ENCODE measurements around the gene SFSWAP. TPM values are rescaled to one million over a fixed set of nuclear protein-coding genes. Genes with fewer than 3 reads are reported as not detected.
"Not testable (repeated sequence)": the region's sequence is repeated elsewhere in the genome, so short reads cannot be mapped to it uniquely, and the experiment has no call there.

SFSWAP gene
- total RNA-seq, 1 donor from 2014 or later = 60.1 TPM

DNA sequence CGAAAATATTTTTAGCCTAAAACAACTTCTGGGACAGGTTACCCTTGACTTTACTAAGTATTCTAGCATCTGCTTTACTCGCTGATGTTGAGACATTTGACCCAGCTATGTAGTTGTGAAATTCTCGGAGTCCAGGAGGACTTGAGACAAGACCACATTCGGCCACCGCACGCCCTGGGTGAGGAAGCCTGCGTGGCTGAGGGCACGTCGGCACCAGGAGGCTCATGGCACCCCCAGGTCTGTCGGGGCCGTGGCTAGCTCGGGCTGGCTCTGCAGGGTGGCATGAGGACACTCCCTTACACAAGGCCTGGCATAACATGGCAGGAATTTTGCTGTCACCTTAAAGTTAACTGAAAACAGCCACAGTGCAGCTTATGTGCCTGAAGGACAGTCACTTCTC is 59.2 kb downstream of the SFSWAP start:
- intact Hi-C loops (cut with micrococcal nuclease) = no loop called here
- H3K4me3 Mint-ChIP-seq (ENCODE audit: low read depth) = no peak overlapping the region
- no peaks in the 10 kb centered on the region for H3K9me3 Mint-ChIP-seq
- H3K27ac Mint-ChIP-seq = no peak overlapping the region
- H3K36me3 Mint-ChIP-seq (ENCODE audit: low read depth) = peaks cover 75% of the 10 kb centered on the region
- DNase-seq (ENCODE audit: low spot score) = no peak
- no peaks in the 10 kb centered on the region for H3K27me3 Mint-ChIP-seq (ENCODE audit: low read depth)
- peaks cover 14% of the 10 kb centered on the region for H3K4me1 Mint-ChIP-seq (ENCODE audit: low read depth)

DNA sequence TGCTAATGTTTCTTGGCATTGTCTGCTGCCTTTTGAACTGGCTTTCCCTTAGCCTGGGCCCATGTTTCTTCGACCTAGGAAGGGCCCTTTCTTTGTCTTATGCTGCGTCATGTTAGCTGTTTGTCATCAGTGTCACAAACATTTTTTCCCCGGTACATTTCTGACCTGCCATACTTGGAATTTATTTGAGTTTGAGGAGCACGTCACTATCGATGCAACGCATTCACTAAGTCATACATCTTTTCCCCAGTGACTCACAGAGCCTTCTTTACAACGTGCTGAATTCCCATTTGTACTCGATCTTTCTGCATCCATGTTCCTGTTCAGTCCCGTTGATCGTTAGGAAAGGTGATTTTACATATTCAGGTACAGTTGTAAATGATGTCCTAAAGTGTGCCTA is 61.1 kb downstream of the SFSWAP start:
- H3K27ac Mint-ChIP-seq = no peak overlapping the region
- H3K9me3 Mint-ChIP-seq = no peaks in the 10 kb centered on the region
- no peaks in the 10 kb centered on the region for H3K27me3 Mint-ChIP-seq (ENCODE audit: low read depth)
- DNase-seq (ENCODE audit: low spot score) = no peak
- H3K4me1 Mint-ChIP-seq (ENCODE audit: low read depth) = peaks cover 14% of the 10 kb centered on the region
- H3K36me3 Mint-ChIP-seq (ENCODE audit: low read depth) = peaks cover 71% of the 10 kb centered on the region
- intact Hi-C loops (cut with micrococcal nuclease) = no loop called here
- H3K4me3 Mint-ChIP-seq (ENCODE audit: low read depth) = no peak overlapping the region

DNA sequence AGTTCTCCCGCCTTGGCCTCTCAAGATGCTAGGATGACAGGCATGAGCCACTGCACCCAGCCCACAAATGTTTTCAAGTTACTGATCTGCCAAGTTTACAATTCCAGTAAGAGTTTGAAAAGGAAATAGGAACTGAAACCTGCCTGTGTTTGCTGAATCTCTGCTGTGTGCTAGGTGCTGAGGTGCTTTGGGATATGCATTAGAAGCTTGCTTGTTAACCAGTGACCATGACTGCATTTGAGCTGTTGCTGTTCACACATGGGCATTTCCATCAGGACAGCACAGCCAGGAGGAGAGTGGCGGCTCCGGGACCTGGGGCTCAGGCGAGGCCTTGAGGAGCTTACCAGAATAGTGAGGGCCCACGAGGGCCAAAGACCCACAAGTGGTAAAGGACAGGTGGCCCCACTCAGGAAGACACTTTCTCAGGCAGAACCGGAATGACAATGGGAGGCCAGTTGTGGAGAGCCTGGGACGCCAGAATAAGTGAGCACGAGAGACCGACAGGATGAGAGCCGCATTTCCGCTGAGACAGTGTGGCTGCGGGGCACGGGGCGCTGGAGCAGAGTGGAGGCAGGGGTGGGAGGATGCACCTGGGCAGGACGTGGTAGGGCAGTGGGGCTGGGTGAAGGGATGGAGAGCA is 62.8 kb downstream of the SFSWAP start:
- peak overlapping the region; percentile 57 for H3K27ac Mint-ChIP-seq
- H3K9me3 Mint-ChIP-seq = no peaks in the 10 kb centered on the region
- H3K27me3 Mint-ChIP-seq (ENCODE audit: low read depth) = no peaks in the 10 kb centered on the region
- no peak for DNase-seq (ENCODE audit: low spot score)
- peak overlapping the region; percentile 10 for H3K4me3 Mint-ChIP-seq (ENCODE audit: low read depth)
- intact Hi-C loops (cut with micrococcal nuclease) = no loop called here
- H3K4me1 Mint-ChIP-seq (ENCODE audit: low read depth) = peaks cover 14% of the 10 kb centered on the region
- H3K36me3 Mint-ChIP-seq (ENCODE audit: low read depth) = peaks cover 70% of the 10 kb centered on the region

DNA sequence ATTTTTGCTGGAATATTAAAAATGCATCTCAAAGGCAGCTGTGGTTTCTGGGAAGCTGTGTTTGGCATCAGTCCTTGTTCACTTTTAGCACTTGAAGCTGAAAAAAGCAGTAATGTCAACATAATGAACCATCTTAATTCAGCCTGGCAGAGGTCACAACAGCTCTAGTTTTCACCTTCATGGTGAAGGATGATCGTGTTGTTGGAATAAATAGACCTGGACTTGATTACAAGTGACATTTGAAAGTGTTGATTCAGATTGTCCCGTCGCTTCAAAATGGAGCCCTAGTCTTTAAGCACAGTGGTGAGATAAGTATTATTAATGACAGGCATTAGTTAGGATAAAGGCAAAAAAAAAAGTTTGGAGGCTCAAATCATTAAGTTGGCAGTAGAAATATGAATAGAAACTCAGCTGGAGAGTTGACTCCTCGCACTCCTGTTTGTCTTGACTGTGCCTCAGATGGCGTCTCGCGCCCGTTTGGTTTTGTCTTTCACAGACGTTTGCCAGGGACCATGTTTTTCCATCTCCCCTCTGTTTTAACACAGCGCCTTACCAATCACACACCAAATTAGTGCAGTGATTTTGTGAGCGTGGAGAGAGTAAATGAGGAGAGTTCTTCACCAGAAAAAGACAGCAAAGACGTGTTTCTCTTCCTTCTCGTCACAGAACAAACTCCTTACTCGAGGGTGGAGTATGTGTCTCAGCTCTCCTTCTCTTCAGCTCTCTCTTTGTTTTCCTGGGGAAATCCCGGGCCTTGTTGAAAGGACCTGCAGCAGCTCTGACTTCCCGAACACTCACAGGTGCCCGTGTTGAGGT is 63.9 kb downstream of the SFSWAP start:
- no peak overlapping the region for H3K4me3 Mint-ChIP-seq (ENCODE audit: low read depth)
- intact Hi-C loops (cut with micrococcal nuclease) = no loop called here
- H3K4me1 Mint-ChIP-seq (ENCODE audit: low read depth) = peaks cover 14% of the 10 kb centered on the region
- no peaks in the 10 kb centered on the region for H3K27me3 Mint-ChIP-seq (ENCODE audit: low read depth)
- H3K9me3 Mint-ChIP-seq = no peaks in the 10 kb centered on the region
- H3K27ac Mint-ChIP-seq = no peak overlapping the region
- peaks cover 67% of the 10 kb centered on the region for H3K36me3 Mint-ChIP-seq (ENCODE audit: low read depth)
- no peak for DNase-seq (ENCODE audit: low spot score)

DNA sequence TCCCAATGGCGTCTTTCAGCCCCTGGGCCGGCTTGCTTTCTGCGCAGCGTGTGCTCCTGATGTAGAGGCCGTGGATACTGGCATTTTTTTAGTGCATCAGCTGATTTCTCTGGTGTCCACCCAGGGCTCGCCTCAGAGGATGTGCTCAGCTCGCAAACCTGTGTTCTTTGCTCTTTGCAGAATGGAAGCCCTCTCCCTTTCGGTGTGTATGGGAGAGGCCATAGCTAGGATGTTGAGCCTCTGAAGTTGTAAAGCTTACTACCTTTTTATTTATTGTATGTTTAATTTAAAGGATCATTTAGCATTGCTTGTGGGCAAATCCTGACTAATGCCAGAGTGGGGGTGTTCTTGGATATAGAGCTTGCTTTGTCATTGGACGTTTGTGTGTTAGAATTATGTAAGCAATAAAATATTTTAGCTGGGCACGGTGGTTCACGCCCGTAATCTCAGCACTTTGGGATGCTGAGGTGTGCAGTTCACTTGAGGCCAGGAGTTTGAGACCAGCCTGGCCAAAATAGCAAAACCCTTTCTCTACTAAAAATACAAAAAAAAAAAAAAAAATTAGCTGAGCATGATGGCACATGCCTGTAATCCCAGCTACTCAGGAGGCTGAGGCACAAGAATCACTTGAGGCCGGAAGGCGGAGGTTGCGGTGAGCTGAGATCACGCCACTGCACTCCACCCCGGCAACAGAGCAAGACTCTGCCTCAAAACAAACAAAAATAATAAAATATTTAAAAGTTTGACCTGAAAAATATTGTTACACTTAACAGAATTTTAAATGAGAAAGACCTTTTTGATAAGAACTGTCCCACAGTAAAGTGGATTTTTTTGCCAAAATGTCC is 64.7 kb downstream of the SFSWAP start:
- H3K36me3 Mint-ChIP-seq (ENCODE audit: low read depth) = peaks cover 69% of the 10 kb centered on the region
- no peak overlapping the region for H3K4me3 Mint-ChIP-seq (ENCODE audit: low read depth)
- H3K9me3 Mint-ChIP-seq = no peaks in the 10 kb centered on the region
- intact Hi-C loops (cut with micrococcal nuclease) = no loop called here
- no peak overlapping the region for H3K27ac Mint-ChIP-seq
- DNase-seq (ENCODE audit: low spot score) = no peak
- peaks cover 14% of the 10 kb centered on the region for H3K4me1 Mint-ChIP-seq (ENCODE audit: low read depth)
- no peaks in the 10 kb centered on the region for H3K27me3 Mint-ChIP-seq (ENCODE audit: low read depth)

DNA sequence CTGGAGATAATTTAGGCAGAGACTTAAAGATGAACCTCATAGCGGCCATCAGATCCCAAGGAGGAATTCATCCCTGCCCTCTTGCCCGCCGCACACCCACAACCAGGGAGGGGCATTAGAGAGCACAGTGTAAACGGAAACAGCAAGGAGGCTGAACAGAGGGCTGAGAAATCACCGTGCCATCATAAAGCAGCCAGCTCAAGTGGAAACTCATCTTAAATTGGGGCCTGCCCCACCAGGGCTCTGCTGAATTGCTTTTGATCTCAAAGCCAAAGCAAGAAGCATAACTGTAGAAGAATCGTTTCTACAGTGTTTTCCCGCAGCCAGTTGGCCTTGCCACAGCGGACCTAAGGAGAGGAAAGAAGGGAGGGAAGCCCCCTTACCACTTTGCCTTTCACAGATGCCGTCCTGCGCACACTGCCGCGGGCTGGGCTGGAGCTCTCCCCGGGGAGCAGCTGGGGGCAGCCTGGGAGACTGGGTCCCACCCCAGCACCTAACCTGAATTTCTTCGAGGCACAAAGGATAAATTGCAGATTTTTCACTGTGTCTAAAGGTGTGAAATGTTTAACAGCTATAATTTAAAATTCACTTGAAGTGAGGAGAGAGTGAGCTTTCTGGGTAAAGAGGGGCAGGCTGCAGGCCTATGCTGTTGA is 65.5 kb downstream of the SFSWAP start:
- intact Hi-C loops (cut with micrococcal nuclease) = no loop called here
- DNase-seq (ENCODE audit: low spot score) = no peak
- H3K9me3 Mint-ChIP-seq = no peaks in the 10 kb centered on the region
- peaks cover 14% of the 10 kb centered on the region for H3K4me1 Mint-ChIP-seq (ENCODE audit: low read depth)
- no peak overlapping the region for H3K4me3 Mint-ChIP-seq (ENCODE audit: low read depth)
- H3K27ac Mint-ChIP-seq = peak overlapping the region; percentile 31
- H3K27me3 Mint-ChIP-seq (ENCODE audit: low read depth) = no peaks in the 10 kb centered on the region
- peaks cover 64% of the 10 kb centered on the region for H3K36me3 Mint-ChIP-seq (ENCODE audit: low read depth)

DNA sequence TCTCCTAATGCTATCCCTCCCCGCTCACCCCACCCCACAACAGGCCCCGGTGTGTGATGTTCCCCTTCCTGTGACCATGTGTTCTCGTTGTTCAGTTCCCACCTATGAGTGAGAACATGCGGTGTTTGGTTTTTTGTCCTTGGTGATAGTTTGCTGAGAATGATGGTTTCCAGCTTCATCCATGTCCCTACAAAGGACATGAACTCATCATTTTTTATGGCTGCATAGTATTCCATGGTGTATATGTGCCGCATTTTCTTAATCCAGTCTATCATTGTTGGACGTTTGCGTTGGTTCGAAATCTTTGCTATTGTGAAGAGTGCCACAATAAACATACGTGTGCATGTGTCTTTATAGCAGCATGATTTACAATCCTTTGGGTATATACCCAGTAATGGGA is 66.4 kb downstream of the SFSWAP start:
- intact Hi-C loops (cut with micrococcal nuclease); H3K27me3 Mint-ChIP-seq (ENCODE audit: low read depth); H3K9me3 Mint-ChIP-seq; DNase-seq (ENCODE audit: low spot score); H3K27ac Mint-ChIP-seq; H3K4me3 Mint-ChIP-seq (ENCODE audit: low read depth): not testable (repeated sequence)
- Mint-ChIP-seq H3K4me1 (ENCODE audit: low read depth) (peaks cover 14% of the 10 kb centered on the region), H3K36me3 (ENCODE audit: low read depth) (peaks cover 64% of the 10 kb centered on the region)

DNA sequence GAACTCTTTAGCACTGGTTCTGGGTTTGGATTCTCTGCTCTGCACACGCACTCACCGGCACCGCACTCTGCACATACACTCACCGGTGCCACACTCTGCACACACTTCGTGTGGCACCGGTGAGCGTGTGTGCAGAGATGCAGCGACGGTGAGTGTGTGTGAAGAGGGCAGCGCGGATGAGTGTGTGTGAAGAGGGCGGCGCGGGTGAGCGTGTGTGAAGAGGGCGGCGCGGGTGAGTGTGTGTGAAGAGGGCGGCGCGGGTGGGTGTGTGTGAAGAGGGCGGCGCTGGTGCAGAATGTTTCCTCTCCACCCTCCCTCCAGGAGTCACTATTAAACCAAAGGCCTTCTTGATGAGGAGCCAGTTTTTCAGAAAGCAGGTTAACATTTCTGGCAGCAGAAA is 68.1 kb downstream of the SFSWAP start:
- H3K4me3 Mint-ChIP-seq (ENCODE audit: low read depth) = no peak overlapping the region

DNA sequence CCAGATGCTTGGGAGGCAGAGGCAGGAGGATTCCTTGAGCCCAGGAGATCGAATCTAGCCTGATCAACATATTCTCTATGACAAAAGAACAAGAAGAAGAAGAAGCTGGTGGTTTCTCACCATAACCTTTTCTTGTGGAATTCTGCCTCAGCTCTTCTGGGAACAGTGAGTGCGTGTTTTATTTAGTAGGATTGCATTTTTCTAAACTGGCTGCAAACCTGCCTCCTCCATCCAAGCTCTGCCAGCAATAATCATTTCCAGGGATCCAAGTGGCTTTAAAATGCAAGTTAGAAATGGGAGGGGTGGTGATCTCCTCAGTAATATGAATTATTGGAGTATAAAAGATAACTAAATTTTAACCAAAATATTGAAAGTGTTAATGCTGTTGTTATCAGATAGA is 71.2 kb downstream of the SFSWAP start:
- Mint-ChIP-seq H3K27ac (no peak overlapping the region), H3K4me1 (ENCODE audit: low read depth) (no peaks in the 10 kb centered on the region), H3K4me3 (ENCODE audit: low read depth) (no peak overlapping the region), H3K27me3 (ENCODE audit: low read depth) (no peaks in the 10 kb centered on the region), H3K36me3 (ENCODE audit: low read depth) (peaks cover 49% of the 10 kb centered on the region), H3K9me3 (no peaks in the 10 kb centered on the region)
- DNase-seq (ENCODE audit: low spot score) = no peak
- intact Hi-C loops (cut with micrococcal nuclease) = no loop called here

More for the DNA sequence above, 68.1 kb downstream of the SFSWAP start:
- Mint-ChIP-seq H3K4me1 (ENCODE audit: low read depth) (peaks cover 2% of the 10 kb centered on the region), H3K27me3 (ENCODE audit: low read depth) (no peaks in the 10 kb centered on the region), H3K27ac (no peak overlapping the region), H3K9me3 (no peaks in the 10 kb centered on the region), H3K36me3 (ENCODE audit: low read depth) (peaks cover 53% of the 10 kb centered on the region)
- DNase-seq (ENCODE audit: low spot score) = no peak
- intact Hi-C loops (cut with micrococcal nuclease) = no loop called here

DNA sequence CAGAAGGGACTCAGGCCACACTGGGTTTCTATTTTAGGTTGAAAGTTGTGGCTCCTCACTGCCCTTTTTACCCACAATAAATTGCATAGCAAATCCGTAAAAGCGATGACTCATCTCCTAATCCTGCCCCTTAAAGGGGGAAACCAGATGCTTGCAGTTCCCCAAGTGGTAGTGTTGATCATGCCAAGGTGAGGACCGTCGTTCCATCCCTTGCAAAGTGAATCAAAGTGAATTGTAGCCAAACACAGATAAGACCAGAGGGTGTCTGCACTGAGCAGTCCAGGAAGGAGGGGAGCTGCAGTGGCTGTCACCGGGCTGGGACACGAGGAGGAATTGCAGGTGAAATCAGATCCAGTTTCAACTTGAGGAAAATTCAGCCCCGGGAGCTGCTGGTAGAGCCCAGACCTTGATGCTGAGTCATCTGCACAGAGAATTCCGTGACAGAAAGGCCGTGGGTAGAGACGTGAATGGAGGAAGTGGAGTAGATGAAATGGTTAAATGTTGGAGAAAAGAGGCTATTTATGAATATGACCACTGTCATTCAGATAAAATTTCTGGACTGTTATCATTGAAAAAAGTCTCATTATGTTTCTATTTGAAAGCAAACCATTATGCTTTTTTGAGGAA is 73.1 kb downstream of the SFSWAP start:
- H3K27ac Mint-ChIP-seq = peak overlapping the region; percentile 13
- intact Hi-C loops (cut with micrococcal nuclease) = no loop called here
- peaks cover 42% of the 10 kb centered on the region for H3K36me3 Mint-ChIP-seq (ENCODE audit: low read depth)
- no peaks in the 10 kb centered on the region for H3K9me3 Mint-ChIP-seq
- H3K4me3 Mint-ChIP-seq (ENCODE audit: low read depth) = no peak overlapping the region
- DNase-seq (ENCODE audit: low spot score) = no peak
- no peaks in the 10 kb centered on the region for H3K4me1 Mint-ChIP-seq (ENCODE audit: low read depth)
- no peaks in the 10 kb centered on the region for H3K27me3 Mint-ChIP-seq (ENCODE audit: low read depth)

DNA sequence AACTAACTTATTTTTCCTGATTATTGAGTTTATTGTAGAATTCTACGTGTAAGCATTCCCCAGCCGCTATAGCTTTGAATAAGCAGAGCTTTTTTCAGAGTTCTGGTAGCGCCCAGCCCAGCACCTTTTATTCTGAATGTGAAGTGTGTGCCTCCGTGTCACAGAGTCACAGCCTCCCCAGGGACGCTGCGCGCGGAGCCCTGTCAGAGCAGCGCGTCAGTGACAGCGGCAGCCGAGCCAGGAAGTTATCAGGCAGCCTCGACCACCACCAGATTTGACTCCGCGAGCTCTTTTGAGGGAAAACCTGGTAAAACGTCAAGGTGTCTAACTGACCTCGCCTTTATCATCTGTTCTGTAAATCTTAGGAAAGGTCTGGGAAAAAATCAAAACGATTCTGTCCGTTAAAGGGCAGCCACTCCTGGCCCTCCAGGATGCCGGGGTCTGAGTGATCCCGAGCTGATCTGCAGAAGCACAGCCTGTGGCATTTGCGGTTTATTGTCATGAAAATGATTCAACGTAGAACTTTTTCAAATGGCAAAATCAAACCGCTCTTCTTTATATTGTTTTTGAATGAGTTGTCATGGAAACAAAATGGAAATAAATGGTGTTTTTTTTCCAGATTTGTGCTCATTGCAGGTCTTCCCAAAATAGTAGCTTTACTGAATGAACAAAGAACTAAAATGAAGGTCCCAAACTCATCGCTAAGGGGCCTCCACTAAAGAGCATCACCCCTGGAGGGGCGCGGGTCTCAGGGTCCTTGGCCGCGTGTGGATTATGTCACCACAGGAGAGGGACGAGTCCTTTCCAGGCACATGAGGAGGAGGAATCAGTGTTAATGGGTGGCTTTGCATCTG is 74.2 kb downstream of the SFSWAP start:
- Mint-ChIP-seq H3K4me3 (ENCODE audit: low read depth) (no peak overlapping the region), H3K27ac (no peak overlapping the region), H3K9me3 (no peaks in the 10 kb centered on the region), H3K27me3 (ENCODE audit: low read depth) (no peaks in the 10 kb centered on the region), H3K4me1 (ENCODE audit: low read depth) (no peaks in the 10 kb centered on the region), H3K36me3 (ENCODE audit: low read depth) (peaks cover 43% of the 10 kb centered on the region)
- intact Hi-C loops (cut with micrococcal nuclease) = no loop called here
- DNase-seq (ENCODE audit: low spot score) = no peak
